Measurements from ENCODE around the gene NUDT14.

Gene NUDT14

DNA sequence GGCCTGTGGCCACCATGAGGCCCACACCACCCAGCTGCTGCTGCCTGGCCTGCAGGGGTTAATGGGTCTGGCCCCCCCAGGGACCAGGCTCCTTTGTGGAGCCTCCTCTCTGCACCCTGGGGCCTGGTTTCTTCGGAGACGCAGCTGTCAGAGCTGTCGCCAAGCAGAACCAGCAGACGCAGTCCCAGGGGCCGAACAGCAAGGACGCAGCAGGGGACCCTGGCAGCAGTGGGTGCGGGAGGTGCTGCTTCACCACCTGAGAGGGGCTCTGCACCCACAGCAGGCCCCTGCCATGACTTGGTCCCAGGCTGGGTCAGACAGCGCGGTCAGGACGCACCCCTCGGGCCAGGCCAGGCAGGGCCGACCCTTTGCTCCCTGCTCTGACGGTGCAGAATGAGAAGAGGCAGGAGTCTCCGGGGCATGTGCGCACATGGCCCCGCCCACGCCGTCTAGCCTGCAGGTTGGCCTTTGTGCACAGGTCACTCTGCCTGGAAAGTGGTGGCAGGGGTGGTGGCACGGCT lies 43.0 kb downstream of the NUDT14 start:
- Histone ChIP-seq H3K9me3 (ENCODE audit: control insufficient read depth, insufficient read depth, low read length) (no peaks in the 10 kb centered on the region), H3K36me3 (ENCODE audit: control insufficient read depth, insufficient read depth, low read length) (peaks cover 2% of the 10 kb centered on the region), H3K4me3 (ENCODE audit: low read depth, low read length) (no peak overlapping the region), H3K9ac (ENCODE audit: low read depth, low read length) (no peak overlapping the region), H3K27me3 (ENCODE audit: control insufficient read depth, insufficient read depth, low read length) (no peaks in the 10 kb centered on the region), H3K4me1 (ENCODE audit: control insufficient read depth, insufficient read depth, low read length) (no peaks in the 10 kb centered on the region)

DNA sequence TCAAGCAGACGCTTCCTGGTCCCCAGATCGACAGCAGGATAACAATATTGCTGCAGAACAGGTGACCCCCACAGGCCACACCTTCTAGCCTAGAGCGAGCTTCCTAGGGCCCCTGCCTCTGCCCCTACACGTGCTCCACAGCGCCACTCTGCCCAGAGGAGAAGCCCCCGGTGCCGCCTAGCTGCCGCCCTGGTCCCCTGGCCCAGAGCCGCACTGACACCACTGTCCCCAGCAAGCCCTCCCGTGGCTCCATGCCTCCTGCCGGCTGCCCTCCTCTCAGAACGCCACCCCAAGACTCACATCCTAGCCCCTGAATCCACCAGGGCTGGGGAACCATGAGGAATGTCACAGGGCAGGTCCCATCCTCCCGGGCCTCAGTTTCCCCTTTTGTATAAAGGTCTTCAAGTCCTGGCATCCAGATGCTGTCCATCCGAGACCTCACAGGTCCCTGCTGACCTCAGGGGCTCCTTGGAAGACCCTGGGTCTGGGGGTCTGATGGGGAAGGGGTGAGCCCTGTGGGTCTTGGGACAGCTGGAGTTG lies 43.6 kb downstream of the NUDT14 start:
- H3K27me3 ChIP-seq (ENCODE audit: control insufficient read depth, insufficient read depth, low read length), result no peaks in the 10 kb centered on the region
- H3K4me1 ChIP-seq (ENCODE audit: control insufficient read depth, insufficient read depth, low read length), result no peaks in the 10 kb centered on the region
- no peak overlapping the region for H3K4me3 ChIP-seq (ENCODE audit: low read depth, low read length)
- H3K9me3 ChIP-seq (ENCODE audit: control insufficient read depth, insufficient read depth, low read length), result no peaks in the 10 kb centered on the region
- no peak overlapping the region for H3K9ac ChIP-seq (ENCODE audit: low read depth, low read length)
- H3K36me3 ChIP-seq (ENCODE audit: control insufficient read depth, insufficient read depth, low read length), result peaks cover 2% of the 10 kb centered on the region

DNA sequence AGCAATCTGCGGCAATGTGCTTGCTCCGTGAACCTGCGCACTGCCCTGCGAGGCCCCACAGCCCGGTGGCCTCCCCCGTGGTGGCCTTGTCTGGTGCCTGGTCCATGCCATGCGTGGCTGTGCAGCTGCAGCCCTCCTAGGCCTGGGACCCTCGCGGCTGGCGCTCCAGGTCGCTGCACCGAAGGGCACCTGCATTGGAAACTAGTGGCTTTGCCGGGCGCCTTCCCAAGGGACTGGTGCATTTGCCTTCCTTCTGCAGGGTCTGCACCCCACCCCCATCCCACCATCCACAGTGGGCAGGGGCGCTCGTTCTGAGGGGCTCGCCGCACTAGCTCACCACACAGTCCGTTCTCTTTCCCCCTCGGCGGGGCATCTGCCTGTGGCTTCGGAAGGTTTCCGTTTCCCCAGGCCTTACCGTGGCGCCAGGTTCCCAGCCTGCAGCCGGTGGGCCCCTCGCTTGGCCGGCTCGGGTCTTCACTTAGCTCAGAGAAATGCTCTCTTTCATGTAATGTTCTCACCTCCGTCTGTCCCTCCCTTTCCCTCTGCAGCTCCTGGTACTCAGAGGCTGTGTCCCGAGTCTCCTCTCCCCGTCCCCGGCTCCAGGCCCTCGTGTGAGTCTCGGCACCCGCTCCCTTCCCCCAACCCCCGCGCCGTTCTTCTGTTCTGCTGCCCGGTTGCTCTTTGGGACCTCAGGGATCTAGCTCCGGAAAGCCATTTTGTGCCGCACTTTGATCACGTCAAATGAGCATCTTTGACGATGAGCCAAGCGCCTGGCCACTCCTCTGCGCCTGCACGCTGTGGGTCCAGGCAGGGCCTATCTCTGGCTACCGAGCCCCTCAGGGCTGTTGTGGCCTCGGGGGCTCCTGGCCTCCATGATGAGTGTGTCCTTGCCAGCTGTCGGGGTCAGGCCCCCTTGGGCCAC lies 44.5 kb downstream of the NUDT14 start:
- Histone ChIP-seq H3K4me3 (ENCODE audit: low read depth, low read length) (no peak overlapping the region), H3K9ac (ENCODE audit: low read depth, low read length) (no peak overlapping the region), H3K36me3 (ENCODE audit: control insufficient read depth, insufficient read depth, low read length) (no peaks in the 10 kb centered on the region), H3K4me1 (ENCODE audit: control insufficient read depth, insufficient read depth, low read length) (no peaks in the 10 kb centered on the region), H3K27me3 (ENCODE audit: control insufficient read depth, insufficient read depth, low read length) (no peaks in the 10 kb centered on the region), H3K9me3 (ENCODE audit: control insufficient read depth, insufficient read depth, low read length) (no peaks in the 10 kb centered on the region)

DNA sequence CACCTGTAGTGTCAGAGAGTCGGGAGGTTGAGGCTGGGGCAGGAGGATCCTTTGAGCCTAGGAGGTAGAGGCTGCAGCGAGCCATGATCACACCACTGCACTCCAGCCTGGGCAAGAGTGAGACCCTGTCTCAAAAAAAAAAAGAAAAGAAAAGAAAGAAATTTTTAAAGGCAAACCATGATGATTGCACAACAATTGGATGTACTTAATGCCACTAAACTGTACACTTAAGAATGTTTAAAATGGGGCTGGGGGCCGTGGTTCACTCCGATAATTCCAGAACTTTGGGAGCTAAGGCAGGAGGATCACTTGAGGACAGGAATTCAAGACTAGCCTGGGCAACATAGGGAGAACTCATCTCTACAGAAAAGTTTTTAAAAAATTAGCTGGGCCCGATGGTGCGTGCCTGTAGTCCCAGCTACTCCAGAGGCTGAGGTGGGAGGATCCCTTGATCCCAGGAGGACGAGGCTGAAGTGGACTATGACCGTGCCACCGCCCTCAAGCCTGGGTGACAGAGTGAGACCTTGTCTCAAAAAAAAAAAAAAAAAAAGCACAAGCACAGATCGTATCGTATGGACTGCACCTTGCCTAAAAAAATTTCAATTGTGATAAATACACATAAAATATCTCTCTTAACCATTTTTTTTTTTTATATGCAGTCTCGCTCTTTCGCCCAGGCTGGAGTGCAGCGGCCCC lies 45.3 kb downstream of the NUDT14 start:
- Histone ChIP-seq H3K9me3 (ENCODE audit: control insufficient read depth, insufficient read depth, low read length) (no peaks in the 10 kb centered on the region), H3K4me1 (ENCODE audit: control insufficient read depth, insufficient read depth, low read length) (no peaks in the 10 kb centered on the region), H3K36me3 (ENCODE audit: control insufficient read depth, insufficient read depth, low read length) (no peaks in the 10 kb centered on the region), H3K27me3 (ENCODE audit: control insufficient read depth, insufficient read depth, low read length) (no peaks in the 10 kb centered on the region), H3K9ac (ENCODE audit: low read depth, low read length) (no peak overlapping the region), H3K4me3 (ENCODE audit: low read depth, low read length) (no peak overlapping the region)

DNA sequence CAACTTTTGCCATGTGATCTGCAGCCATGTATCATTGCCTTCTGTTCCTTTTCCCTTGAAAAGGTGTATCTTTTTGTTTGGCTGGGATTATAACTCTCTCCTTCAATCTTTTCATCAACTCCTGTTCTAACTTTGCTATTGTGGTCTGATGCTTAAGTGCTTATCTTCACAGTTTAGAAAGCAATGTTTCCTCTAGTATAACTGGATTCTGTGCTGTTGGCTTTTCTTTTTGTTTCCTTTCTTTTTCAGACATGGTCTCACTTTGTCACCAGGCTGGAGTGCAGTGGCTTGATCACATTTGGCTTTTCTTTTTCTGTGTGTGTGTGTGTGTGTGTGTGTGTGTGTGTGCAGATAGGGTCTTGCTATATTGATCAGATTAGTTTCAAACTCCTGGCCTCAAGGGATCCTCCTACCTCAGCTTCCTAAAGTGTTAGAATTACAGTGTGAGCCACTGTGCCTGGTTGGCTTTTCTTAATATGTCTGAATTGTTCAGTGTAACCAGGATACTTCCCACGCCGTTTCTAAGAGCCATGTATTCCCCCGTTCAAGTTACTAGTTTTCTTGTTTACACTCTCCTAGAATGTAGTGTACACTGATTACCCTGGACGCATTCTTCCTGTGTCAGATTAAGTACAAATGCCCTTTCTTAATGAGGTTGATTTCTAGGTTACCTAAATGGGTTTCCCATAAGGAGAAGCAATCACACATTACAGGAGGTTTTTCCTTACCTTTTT lies 48.0 kb downstream of the NUDT14 start:
- Histone ChIP-seq H3K4me3 (ENCODE audit: low read depth, low read length) (no peak overlapping the region), H3K9ac (ENCODE audit: low read depth, low read length) (no peak overlapping the region), H3K9me3 (ENCODE audit: control insufficient read depth, insufficient read depth, low read length) (no peaks in the 10 kb centered on the region), H3K27me3 (ENCODE audit: control insufficient read depth, insufficient read depth, low read length) (no peaks in the 10 kb centered on the region), H3K36me3 (ENCODE audit: control insufficient read depth, insufficient read depth, low read length) (no peaks in the 10 kb centered on the region), H3K4me1 (ENCODE audit: control insufficient read depth, insufficient read depth, low read length) (no peaks in the 10 kb centered on the region)

DNA sequence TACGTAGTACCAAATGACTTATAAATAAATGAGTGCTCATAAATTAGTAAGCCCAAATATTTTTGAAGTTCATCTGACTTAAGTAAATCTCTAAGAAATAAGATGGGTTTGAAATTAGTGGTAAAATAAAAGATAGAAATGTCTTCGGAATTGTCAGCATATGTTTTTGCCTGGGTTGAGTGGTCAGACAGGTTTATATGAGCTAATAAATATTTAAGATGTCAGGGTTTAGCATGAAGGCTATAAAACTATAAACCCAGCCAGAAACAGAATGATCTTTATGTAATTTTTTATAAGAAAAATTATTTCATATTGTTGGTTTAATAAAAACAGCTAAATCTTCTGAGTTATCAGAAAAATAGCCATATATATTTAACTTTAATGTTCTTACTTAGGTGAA lies 49.9 kb downstream of the NUDT14 start:
- Histone ChIP-seq H3K9ac (ENCODE audit: low read depth, low read length) (no peak overlapping the region), H3K9me3 (ENCODE audit: control insufficient read depth, insufficient read depth, low read length) (no peaks in the 10 kb centered on the region), H3K4me3 (ENCODE audit: low read depth, low read length) (no peak overlapping the region), H3K36me3 (ENCODE audit: control insufficient read depth, insufficient read depth, low read length) (no peaks in the 10 kb centered on the region), H3K27me3 (ENCODE audit: control insufficient read depth, insufficient read depth, low read length) (no peaks in the 10 kb centered on the region), H3K4me1 (ENCODE audit: control insufficient read depth, insufficient read depth, low read length) (no peaks in the 10 kb centered on the region)

DNA sequence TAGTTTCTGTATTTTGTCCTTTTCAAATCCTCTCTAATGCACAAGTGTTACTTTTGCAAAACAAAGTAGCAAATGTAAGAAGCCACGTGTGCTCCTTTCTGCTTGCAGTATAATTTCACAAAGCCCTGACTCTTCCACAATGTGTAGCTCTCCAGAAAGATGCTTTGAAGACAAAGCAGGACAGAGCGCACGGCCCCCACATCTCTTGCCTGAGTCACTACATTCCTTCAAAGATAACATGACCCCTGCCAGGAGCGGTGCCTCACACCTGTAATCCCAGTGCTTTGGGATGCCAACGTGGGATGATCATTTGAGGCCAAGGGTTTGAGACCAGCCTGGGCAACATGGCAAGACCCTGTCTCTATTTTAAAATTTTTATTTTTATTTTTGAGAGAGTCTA lies 53.1 kb downstream of the NUDT14 start:
- no peaks in the 10 kb centered on the region for H3K36me3 ChIP-seq (ENCODE audit: control insufficient read depth, insufficient read depth, low read length)
- no peak overlapping the region for H3K9ac ChIP-seq (ENCODE audit: low read depth, low read length)
- no peak overlapping the region for H3K4me3 ChIP-seq (ENCODE audit: low read depth, low read length)
- no peaks in the 10 kb centered on the region for H3K9me3 ChIP-seq (ENCODE audit: control insufficient read depth, insufficient read depth, low read length)
- H3K4me1 ChIP-seq (ENCODE audit: control insufficient read depth, insufficient read depth, low read length), result no peaks in the 10 kb centered on the region
- no peaks in the 10 kb centered on the region for H3K27me3 ChIP-seq (ENCODE audit: control insufficient read depth, insufficient read depth, low read length)

DNA sequence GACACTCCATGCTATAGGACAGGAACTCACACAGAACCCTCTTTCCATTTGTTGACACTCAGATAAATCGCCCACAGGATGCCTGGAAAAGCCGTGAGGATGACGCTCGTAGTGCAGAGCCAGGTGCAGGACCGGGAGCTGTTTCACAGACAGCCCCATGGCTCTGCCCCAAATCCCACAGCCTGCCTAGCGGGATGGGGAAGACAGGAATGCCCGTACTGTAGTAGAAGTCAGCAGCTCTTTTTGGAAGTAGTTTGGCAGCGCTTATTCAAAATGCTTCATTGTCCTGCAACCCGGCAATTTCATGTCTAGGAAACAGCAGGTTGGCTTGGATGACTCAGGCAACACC lies 54.2 kb downstream of the NUDT14 start:
- Histone ChIP-seq H3K4me3 (ENCODE audit: low read depth, low read length) (no peak overlapping the region), H3K9ac (ENCODE audit: low read depth, low read length) (no peak overlapping the region), H3K36me3 (ENCODE audit: control insufficient read depth, insufficient read depth, low read length) (no peaks in the 10 kb centered on the region), H3K27me3 (ENCODE audit: control insufficient read depth, insufficient read depth, low read length) (no peaks in the 10 kb centered on the region), H3K4me1 (ENCODE audit: control insufficient read depth, insufficient read depth, low read length) (no peaks in the 10 kb centered on the region), H3K9me3 (ENCODE audit: control insufficient read depth, insufficient read depth, low read length) (peaks cover 5% of the 10 kb centered on the region)

DNA sequence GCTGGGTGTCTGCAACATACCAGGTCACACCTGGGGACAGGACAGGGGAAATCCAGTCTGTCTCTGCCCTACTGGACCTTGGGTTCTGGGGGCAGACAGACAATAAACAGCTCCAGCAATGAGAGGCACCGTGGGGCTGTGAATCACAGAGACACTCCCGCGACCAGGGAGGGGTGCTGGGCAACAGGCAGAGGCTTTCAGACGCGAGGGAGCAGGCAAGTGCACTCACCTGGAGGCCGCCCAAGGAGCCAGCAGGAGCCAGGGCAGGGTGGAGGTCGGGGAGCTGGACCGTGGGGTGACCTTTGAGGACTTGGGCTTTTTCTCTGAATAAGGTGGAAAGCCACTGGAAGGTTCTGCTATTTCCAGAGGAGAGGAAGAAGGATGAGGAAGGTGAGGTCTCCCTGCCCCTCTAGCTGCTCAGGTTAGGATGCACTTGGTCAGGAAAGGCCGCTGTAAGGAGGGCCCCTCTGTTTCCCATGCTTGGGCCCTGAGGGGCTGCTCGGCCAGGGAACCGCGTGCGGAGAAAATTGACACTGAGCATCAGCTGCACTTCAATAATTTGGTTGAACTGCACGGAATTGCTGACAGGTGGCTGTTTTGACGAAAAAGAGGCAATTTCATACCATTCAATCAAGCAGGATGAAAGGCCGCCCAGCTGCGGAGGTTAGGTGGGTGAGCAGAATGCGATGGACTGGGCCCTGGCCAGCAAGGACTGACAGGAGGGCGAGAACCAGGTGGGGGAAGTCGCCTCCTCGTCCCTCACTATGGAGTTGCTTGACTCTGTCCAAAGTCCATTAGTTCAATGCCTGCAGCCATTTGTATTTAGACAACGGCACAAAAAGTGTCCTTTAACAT lies 54.8 kb downstream of the NUDT14 start:
- Histone ChIP-seq H3K9ac (ENCODE audit: low read depth, low read length) (no peak overlapping the region), H3K4me3 (ENCODE audit: low read depth, low read length) (no peak overlapping the region), H3K9me3 (ENCODE audit: control insufficient read depth, insufficient read depth, low read length) (peaks cover 5% of the 10 kb centered on the region), H3K36me3 (ENCODE audit: control insufficient read depth, insufficient read depth, low read length) (no peaks in the 10 kb centered on the region), H3K4me1 (ENCODE audit: control insufficient read depth, insufficient read depth, low read length) (no peaks in the 10 kb centered on the region), H3K27me3 (ENCODE audit: control insufficient read depth, insufficient read depth, low read length) (no peaks in the 10 kb centered on the region)

DNA sequence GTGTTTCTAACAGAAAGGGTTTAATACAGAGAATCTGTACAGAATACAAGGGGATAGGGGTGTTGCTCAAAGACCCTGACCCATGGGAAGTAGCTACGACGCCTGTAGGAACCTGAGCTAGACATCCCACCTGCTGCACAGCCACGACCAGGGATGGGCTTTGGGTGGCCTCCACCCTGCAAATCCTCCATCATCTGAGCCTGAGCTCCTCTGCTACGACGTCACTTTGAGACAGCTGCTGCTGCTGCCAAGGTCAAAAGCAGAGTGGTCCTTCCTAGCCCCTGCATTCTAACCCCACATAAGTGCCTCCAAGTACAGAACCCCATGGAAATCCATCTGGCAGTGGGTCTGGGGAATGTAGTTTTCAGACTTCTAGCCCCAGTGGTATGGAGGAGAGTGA lies 56.3 kb downstream of the NUDT14 start:
- Histone ChIP-seq H3K9ac (ENCODE audit: low read depth, low read length) (no peak overlapping the region), H3K36me3 (ENCODE audit: control insufficient read depth, insufficient read depth, low read length) (no peaks in the 10 kb centered on the region), H3K27me3 (ENCODE audit: control insufficient read depth, insufficient read depth, low read length) (no peaks in the 10 kb centered on the region), H3K9me3 (ENCODE audit: control insufficient read depth, insufficient read depth, low read length) (peaks cover 5% of the 10 kb centered on the region), H3K4me3 (ENCODE audit: low read depth, low read length) (no peak overlapping the region), H3K4me1 (ENCODE audit: control insufficient read depth, insufficient read depth, low read length) (no peaks in the 10 kb centered on the region)

Data from iPS-15b (cell line).